GM20000 (cell line): ENCODE results near the gene TMEM183A.

ENCODE experiments used
- DNase-seq: peaks from one replicate; pipeline ENCODE4 v3.0.0; 2012; ENCODE audit warnings: low spot score
- CTCF ChIP-seq: IDR thresholded peaks from 2 replicates; pipeline ENCODE4 v1.5.1; 2012; ENCODE audit warnings: mild to moderate bottlenecking, control low read depth; ENCODE audit errors: extremely low read depth, missing control alignments

Gene TMEM183A

GRCh38 chr1:203050826-203051225 lies 43.7 kb downstream of the TMEM183A start:
- no peak for DNase-seq
- no peak for TF ChIP-seq CTCF

GRCh38 chr1:203051841-203052324 lies 44.7 kb downstream of the TMEM183A start:
- TF ChIP-seq CTCF, result no peak
- DNase-seq, result no peak

- TF ChIP-seq CTCF, result no peak
- no peak for DNase-seq
Observed at GRCh38 chr1:203052601-203053000, 45.4 kb downstream of the TMEM183A start.

- TF ChIP-seq CTCF, result no peak
- no peak for DNase-seq
Observed at GRCh38 chr1:203054184-203054583, 47.0 kb downstream of the TMEM183A start.

- DNase-seq, result no peak
- no peak for TF ChIP-seq CTCF
Observed at GRCh38 chr1:203054642-203055041, 47.5 kb downstream of the TMEM183A start.

GRCh38 chr1:203055161-203055799 lies 48.1 kb downstream of the TMEM183A start:
- DNase-seq, result no peak
- TF ChIP-seq CTCF, result no peak

- no peak for TF ChIP-seq CTCF
- no peak for DNase-seq
Observed at GRCh38 chr1:203056012-203056411, 48.8 kb downstream of the TMEM183A start.
